ENCODE results near the gene WSCD2. TPM values are rescaled to one million over a fixed set of nuclear protein-coding genes. Genes with fewer than 3 reads are reported as not detected.

Gene WSCD2
- total RNA-seq: not detected in 2 replicates

- peak; percentile 2 to 16 for DNase-seq (ENCODE audit: low read depth in 2 of 2)
These were observed at the start of gene WSCD2 for GRCh38 chr12:108129017-108129812. Gene WSCD2 (plus strand): TSS chr12:108129288. CDS start chr12:108195833, 66,545 bp downstream.

- no peak for DNase-seq (ENCODE audit: low read depth in 2 of 2)
These were observed 49.4 kb upstream of the WSCD2 start for GRCh38 chr12:108079721-108080120.

- DNase-seq (ENCODE audit: low read depth in 2 of 2): no peak
These were observed 48.7 kb upstream of the WSCD2 start for GRCh38 chr12:108080363-108080762.

- DNase-seq (ENCODE audit: low read depth in 2 of 2): no peak
These were observed 46.6 kb upstream of the WSCD2 start for GRCh38 chr12:108082485-108082884.

- no peak for DNase-seq (ENCODE audit: low read depth in 2 of 2)
These were observed 41.2 kb upstream of the WSCD2 start for GRCh38 chr12:108087900-108088299.

GRCh38 chr12:108090107-108090899 is 38.8 kb upstream of the WSCD2 start:
- no peak for DNase-seq (ENCODE audit: low read depth in 2 of 2)

- no peak for DNase-seq (ENCODE audit: low read depth in 2 of 2)
These were observed 38.0 kb upstream of the WSCD2 start for GRCh38 chr12:108090932-108091678.

GRCh38 chr12:108091679-108092051 is 37.4 kb upstream of the WSCD2 start:
- DNase-seq (ENCODE audit: low read depth in 2 of 2): no peak

GRCh38 chr12:108093209-108093608 is 35.9 kb upstream of the WSCD2 start:
- no peak for DNase-seq (ENCODE audit: low read depth in 2 of 2)

- no peak for DNase-seq (ENCODE audit: low read depth in 2 of 2)
These were observed 34.9 kb upstream of the WSCD2 start for GRCh38 chr12:108094056-108094649.

GRCh38 chr12:108097160-108097911 is 31.8 kb upstream of the WSCD2 start:
- no peak for DNase-seq (ENCODE audit: low read depth in 2 of 2)

GRCh38 chr12:108098374-108098773 is 30.7 kb upstream of the WSCD2 start:
- DNase-seq (ENCODE audit: low read depth in 2 of 2): no peak

- peak in 1 of 2 donors; percentile 11 for DNase-seq (ENCODE audit: low read depth in 2 of 2)
These were observed 30.0 kb upstream of the WSCD2 start for GRCh38 chr12:108099073-108099472.

- no peak for DNase-seq (ENCODE audit: low read depth in 2 of 2)
These were observed 29.2 kb upstream of the WSCD2 start for GRCh38 chr12:108099778-108100489.

- DNase-seq (ENCODE audit: low read depth in 2 of 2): no peak
These were observed 27.4 kb upstream of the WSCD2 start for GRCh38 chr12:108101605-108102175.

GRCh38 chr12:108102363-108102762 is 26.7 kb upstream of the WSCD2 start:
- DNase-seq (ENCODE audit: low read depth in 2 of 2): no peak

GRCh38 chr12:108103087-108103486 is 26.0 kb upstream of the WSCD2 start:
- DNase-seq (ENCODE audit: low read depth in 2 of 2): no peak

GRCh38 chr12:108103517-108103916 is 25.6 kb upstream of the WSCD2 start:
- no peak for DNase-seq (ENCODE audit: low read depth in 2 of 2)

- no peak for DNase-seq (ENCODE audit: low read depth in 2 of 2)
These were observed 24.4 kb upstream of the WSCD2 start for GRCh38 chr12:108104657-108105056.

- DNase-seq (ENCODE audit: low read depth in 2 of 2): no peak
These were observed 22.5 kb upstream of the WSCD2 start for GRCh38 chr12:108106599-108106998.

Measured in lung microvascular endothelial cell (primary cell).